ENCODE measurements around the gene WDR48.

Gene WDR48

GRCh38 chr3:39132096-39133092 lies 80.6 kb downstream of the WDR48 start:
- TF ChIP-seq, protein P1, sequence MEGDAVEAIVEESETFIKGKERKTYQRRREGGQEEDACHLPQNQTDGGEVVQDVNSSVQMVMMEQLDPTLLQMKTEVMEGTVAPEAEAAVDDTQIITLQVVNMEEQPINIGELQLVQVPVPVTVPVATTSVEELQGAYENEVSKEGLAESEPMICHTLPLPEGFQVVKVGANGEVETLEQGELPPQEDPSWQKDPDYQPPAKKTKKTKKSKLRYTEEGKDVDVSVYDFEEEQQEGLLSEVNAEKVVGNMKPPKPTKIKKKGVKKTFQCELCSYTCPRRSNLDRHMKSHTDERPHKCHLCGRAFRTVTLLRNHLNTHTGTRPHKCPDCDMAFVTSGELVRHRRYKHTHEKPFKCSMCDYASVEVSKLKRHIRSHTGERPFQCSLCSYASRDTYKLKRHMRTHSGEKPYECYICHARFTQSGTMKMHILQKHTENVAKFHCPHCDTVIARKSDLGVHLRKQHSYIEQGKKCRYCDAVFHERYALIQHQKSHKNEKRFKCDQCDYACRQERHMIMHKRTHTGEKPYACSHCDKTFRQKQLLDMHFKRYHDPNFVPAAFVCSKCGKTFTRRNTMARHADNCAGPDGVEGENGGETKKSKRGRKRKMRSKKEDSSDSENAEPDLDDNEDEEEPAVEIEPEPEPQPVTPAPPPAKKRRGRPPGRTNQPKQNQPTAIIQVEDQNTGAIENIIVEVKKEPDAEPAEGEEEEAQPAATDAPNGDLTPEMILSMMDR (IDR thresholded peaks at IDR 0.05; ENCODE audit: low read depth, low read length), result no peak
- no peak overlapping the region for H3K4me3 ChIP-seq (replicated peaks in 1 of 2; ENCODE audit: low read depth in 2 of 2, low read length in 2 of 2)
- no peak for DNase-seq (ENCODE audit: low read depth in 2 of 2)

GRCh38 chr3:39133093-39133490 lies 81.3 kb downstream of the WDR48 start:
- TF ChIP-seq, protein P1 (IDR thresholded peaks at IDR 0.05; ENCODE audit: low read depth, low read length), result no peak
- no peak for DNase-seq (ENCODE audit: low read depth in 2 of 2)
- H3K4me3 ChIP-seq (replicated peaks in 1 of 2; ENCODE audit: low read depth in 2 of 2, low read length in 2 of 2), result no peak overlapping the region

DNA sequence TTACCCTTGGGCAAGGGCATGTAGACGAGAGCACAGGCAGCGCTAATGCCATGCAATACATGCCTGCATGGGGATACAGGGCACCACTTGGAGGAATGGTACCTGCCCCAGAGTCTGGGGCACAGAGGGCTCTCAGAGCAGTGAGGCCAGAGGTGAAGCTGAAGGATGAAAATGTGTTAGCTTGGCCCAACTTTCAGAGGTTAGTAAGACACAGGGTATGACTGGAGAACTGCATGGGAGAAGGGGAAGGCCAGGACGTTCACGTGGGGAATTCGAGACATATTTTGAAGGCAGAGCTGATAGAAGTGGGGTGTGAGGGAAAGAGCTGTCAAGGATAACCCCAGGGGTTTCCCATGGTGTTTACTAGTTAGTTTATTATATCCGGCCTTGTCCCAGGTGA lies 82.0 kb downstream of the WDR48 start:
- TF ChIP-seq, protein P1 (IDR thresholded peaks at IDR 0.05; ENCODE audit: low read depth, low read length), result no peak
- H3K4me3 ChIP-seq (replicated peaks in 1 of 2; ENCODE audit: low read depth in 2 of 2, low read length in 2 of 2), result no peak overlapping the region
- no peak for DNase-seq (ENCODE audit: low read depth in 2 of 2)

DNA sequence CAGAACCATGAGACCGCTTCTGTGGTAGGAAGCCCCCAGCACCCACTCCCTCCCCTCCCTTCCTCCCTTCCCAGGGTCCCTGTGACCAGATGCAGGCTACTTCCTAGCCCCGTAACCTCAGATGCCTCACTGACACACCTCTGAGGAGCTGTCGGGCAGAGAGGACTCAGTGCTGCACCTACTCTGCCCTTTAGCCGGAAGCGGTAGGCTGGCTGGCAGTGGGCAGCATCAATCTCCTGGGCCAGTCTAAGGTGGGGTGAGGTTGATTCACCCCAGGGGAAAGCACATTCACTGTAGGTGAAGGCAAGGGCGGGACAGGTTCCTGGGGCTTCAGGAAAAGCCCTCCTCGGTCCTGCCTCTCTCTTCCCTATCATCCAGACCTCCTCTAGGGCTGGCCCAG lies 82.5 kb downstream of the WDR48 start:
- no peak overlapping the region for H3K4me3 ChIP-seq (replicated peaks in 1 of 2; ENCODE audit: low read depth in 2 of 2, low read length in 2 of 2)
- TF ChIP-seq, protein P1 (IDR thresholded peaks at IDR 0.05; ENCODE audit: low read depth, low read length), result no peak
- DNase-seq (ENCODE audit: low read depth in 2 of 2), result no peak

GRCh38 chr3:39135170-39135805 lies 83.5 kb downstream of the WDR48 start:
- no peak for DNase-seq (ENCODE audit: low read depth in 2 of 2)
- no peak overlapping the region for H3K4me3 ChIP-seq (replicated peaks in 1 of 2; ENCODE audit: low read depth in 2 of 2, low read length in 2 of 2)
- TF ChIP-seq, protein P1 (IDR thresholded peaks at IDR 0.05; ENCODE audit: low read depth, low read length), result no peak

GRCh38 chr3:39136533-39137434 lies 85.0 kb downstream of the WDR48 start:
- DNase-seq (ENCODE audit: low read depth in 2 of 2), result no peak
- H3K4me3 ChIP-seq (replicated peaks in 1 of 2; ENCODE audit: low read depth in 2 of 2, low read length in 2 of 2), result no peak overlapping the region
- TF ChIP-seq, protein P1 (IDR thresholded peaks at IDR 0.05; ENCODE audit: low read depth, low read length), result no peak

All from cardiac fibroblast (primary cell).